ENCODE data around the gene LAMC2. TPM values are rescaled to one million over a fixed set of nuclear protein-coding genes. Genes with fewer than 3 reads are reported as not detected.
A peak's percentile ranks its signal among the peaks of the same experiment; 100 is the strongest.
"Not testable (repeated sequence)": the region's sequence is repeated elsewhere in the genome, so short reads cannot be mapped to it uniquely, and the experiment has no call there.

The LAMC2 gene
- total and polyA plus RNA-seq, 11 donors: 0.50 to 15.4 (median 1.5) TPM

- H3K4me3 ChIP-seq: no peak overlapping the region
- DNase-seq (no peak), ATAC-seq (no peak)
- H3K4me1 ChIP-seq: peaks cover 0 to 44% (median 12%) of the 10 kb centered on the region in 12 donors
- H3K27me3 ChIP-seq: no peaks in the 10 kb centered on the region
- 66 to 83% (median 71%) methylated on average over 4 of the region's 4 CpGs for WGBS, 4 donors
- intact Hi-C loops (cut with DNase I): loop anchor here in 2 of 10 donors (10.0 kb wide), 1 partner anchor 272 kb away; no protein-coding TSS in a partner anchor
- H3K36me3 ChIP-seq: no peaks in the 10 kb centered on the region
- no peaks in the 10 kb centered on the region for H3K9me3 ChIP-seq
- no peak for TF ChIP-seq CTCF (IDR thresholded peaks at IDR 0.05)
- no peak for TF ChIP-seq POLR2A (IDR thresholded peaks at IDR 0.05)
- H3K27ac ChIP-seq: peak overlapping the region in 6 of 12 donors; percentile 7 to 64 (median 31)
Measured at GRCh38 chr1:183272390-183272848, 86.4 kb downstream of the LAMC2 start.

DNA sequence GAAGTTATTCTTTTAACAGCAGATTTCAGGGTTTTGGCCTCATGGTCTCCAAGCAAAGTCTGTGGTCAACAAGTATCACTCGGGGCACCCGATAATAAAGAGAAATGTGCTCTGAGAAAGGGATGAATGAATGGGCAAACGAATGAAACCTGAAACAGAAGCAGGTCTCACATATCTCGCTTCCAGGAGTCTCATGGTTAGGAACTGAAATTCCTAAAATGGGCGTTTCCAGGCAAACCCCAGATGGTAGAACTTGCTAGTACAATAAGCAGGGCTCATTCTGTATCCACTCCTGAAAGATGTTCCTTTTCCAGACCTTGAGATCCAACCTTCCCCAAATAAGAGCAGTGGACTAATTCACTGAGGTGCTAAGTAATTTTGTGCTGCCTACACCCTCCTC is 87.2 kb downstream of the LAMC2 start:
- WGBS, 4 donors: 93 to 96% (median 94%) methylated on average over 5 of the region's 5 CpGs
- no peak for ATAC-seq
- no peak overlapping the region for H3K4me3 ChIP-seq
- intact Hi-C loops (cut with DNase I): loop anchor here in 2 of 10 donors (10.0 kb wide), 1 partner anchor 272 kb away; no protein-coding TSS in a partner anchor
- no peaks in the 10 kb centered on the region for H3K36me3 ChIP-seq
- H3K27me3 ChIP-seq: no peaks in the 10 kb centered on the region
- peak overlapping the region in 2 of 12 donors; percentile 30 to 64 for H3K27ac ChIP-seq
- DNase-seq: no peak
- no peaks in the 10 kb centered on the region for H3K9me3 ChIP-seq
- no peak for TF ChIP-seq CTCF (IDR thresholded peaks at IDR 0.05)
- TF ChIP-seq POLR2A (IDR thresholded peaks at IDR 0.05): no peak
- H3K4me1 ChIP-seq: peaks cover 0 to 38% (median 10%) of the 10 kb centered on the region in 12 donors

DNA sequence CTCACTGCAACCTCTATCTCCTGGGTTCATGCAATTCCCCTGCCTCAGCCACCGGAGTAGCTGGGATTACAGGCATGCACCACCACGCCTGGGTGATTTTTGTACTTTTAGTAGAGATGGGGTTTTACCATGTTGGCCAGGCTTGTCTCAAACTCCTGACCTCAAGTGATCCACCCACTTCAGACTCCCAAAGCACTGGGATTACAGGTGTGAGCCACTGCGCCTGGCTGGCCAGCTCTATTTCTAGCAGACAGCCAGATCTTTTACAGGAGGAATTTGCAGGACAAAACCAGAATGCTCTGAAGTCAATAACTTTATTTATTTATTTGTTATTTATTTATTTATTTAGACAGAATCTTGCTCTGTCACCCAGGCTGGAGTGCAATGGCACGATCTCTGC is 87.9 kb downstream of the LAMC2 start:
- H3K27me3 ChIP-seq, H3K9me3 ChIP-seq, H3K36me3 ChIP-seq, ATAC-seq, H3K27ac ChIP-seq, DNase-seq, H3K4me3 ChIP-seq: not testable (repeated sequence)
- peaks cover 0 to 44% (median 12%) of the 10 kb centered on the region in 12 donors for H3K4me1 ChIP-seq
- intact Hi-C loops (cut with DNase I): loop anchor here in 2 of 10 donors (10.0 kb wide), 1 partner anchor 271 kb away; no protein-coding TSS in a partner anchor
- WGBS, 4 donors: 96 to 97% (median 96%) methylated on average over 4 of the region's 4 CpGs

GRCh38 chr1:183274836-183275235 is 88.8 kb downstream of the LAMC2 start:
- TF ChIP-seq POLR2A (IDR thresholded peaks at IDR 0.05) (no peak), CTCF (IDR thresholded peaks at IDR 0.05) (no peak)
- no peak overlapping the region for H3K4me3 ChIP-seq
- 94 to 99% (median 96%) methylated on average over 3 of the region's 3 CpGs for WGBS, 4 donors
- intact Hi-C loops (cut with DNase I): loop anchor here in 3 of 10 donors (5.0 to 10.0 kb wide), 3 partner anchors 33 to 270 kb away; no protein-coding TSS in a partner anchor
- H3K9me3 ChIP-seq: no peaks in the 10 kb centered on the region
- peaks cover 0 to 51% (median 14%) of the 10 kb centered on the region in 12 donors for H3K4me1 ChIP-seq
- ATAC-seq (no peak), DNase-seq (no peak)
- no peaks in the 10 kb centered on the region for H3K36me3 ChIP-seq
- H3K27me3 ChIP-seq: no peaks in the 10 kb centered on the region
- no peak overlapping the region for H3K27ac ChIP-seq

DNA sequence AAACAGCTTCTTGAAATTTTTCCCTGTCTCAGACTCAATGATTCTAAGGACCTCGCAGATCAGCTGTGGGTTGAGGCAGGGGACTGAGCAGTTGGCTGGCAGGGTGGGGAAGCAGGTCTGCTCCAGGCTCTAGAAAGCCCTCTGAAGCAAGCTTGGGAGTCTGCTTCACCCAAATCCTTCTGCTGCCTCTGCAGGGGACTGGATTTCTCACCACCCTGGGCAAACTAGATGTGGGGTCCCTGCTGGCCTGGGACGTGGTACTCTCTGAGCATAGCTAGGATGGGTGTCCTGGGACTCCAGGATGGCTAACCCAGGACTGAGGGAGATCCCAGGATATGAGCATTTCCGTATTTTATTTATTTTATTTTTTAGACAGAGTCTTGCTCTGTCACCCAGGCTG is 89.3 kb downstream of the LAMC2 start:
- intact Hi-C loops (cut with DNase I): loop anchor here in 3 of 10 donors (5.0 to 10.0 kb wide), 3 partner anchors 33 to 269 kb away; no protein-coding TSS in a partner anchor
- Histone ChIP-seq H3K36me3 (no peaks in the 10 kb centered on the region), H3K27ac (no peak overlapping the region), H3K9me3 (no peaks in the 10 kb centered on the region), H3K4me1 (peaks cover 0 to 52% (median 12%) of the 10 kb centered on the region in 12 donors), H3K27me3 (no peaks in the 10 kb centered on the region), H3K4me3 (no peak overlapping the region)
- DNase-seq (no peak), ATAC-seq (no peak)
- TF ChIP-seq CTCF (IDR thresholded peaks at IDR 0.05): no peak
- TF ChIP-seq POLR2A (IDR thresholded peaks at IDR 0.05): no peak
- WGBS, 4 donors: 93 to 98% (median 95%) methylated on average over 3 of the region's 3 CpGs
